AG20443 (cell line): Measurements from ENCODE around the gene SLC25A24.
"Not testable (repeated sequence)": the region's sequence is repeated elsewhere in the genome, so short reads cannot be mapped to it uniquely, and the experiment has no call there.

ENCODE experiments used
- DNase-seq: peaks from one replicate; pipeline ENCODE4 v3.0.0; 2012; ENCODE audit warnings: low spot score, mixed read lengths

The SLC25A24 gene

DNA sequence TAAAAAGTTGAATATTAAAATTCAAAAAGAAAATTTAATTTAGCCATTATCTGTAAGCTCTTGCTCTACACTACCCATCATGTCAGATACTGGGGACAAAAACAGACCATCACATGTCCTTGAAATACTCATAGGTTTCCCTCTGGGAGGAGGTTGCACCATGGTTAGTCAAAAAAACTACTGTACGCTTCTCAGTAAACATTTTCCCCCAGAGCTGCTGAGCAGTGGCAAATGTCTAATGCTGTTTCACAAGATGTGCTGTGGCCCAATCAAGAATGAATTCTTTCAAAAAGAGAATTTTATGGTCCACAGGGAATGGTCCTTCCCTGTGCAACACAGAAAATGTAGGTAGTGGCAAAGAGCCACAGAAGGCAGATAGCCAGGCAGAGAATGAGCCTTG lies 6.1 kb downstream of the SLC25A24 start:
- DNase-seq: no peak

- no peak for DNase-seq
Observed at GRCh38 chr1:108193333-108193732, 6.8 kb downstream of the SLC25A24 start.

DNA sequence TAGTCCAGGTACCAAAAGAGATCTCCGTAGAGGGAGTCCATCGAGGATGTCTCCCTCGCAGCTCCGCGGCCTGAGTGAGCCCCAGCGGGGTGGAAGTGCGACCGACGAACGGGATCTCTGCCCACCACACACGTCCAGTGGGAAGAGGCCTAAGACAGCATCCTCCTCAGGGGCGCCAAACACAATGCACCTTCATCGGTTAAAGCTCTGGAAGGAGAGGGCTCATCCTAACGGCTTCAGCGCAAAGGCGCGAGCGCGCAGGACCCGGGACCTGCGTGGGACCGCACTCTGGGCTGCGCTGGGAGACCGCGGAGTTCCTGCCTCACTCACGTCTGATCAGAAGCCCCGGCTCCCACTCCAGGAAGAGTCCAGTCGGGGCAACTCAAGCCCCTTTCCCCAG lies 7.6 kb downstream of the SLC25A24 start:
- no peak for DNase-seq

DNA sequence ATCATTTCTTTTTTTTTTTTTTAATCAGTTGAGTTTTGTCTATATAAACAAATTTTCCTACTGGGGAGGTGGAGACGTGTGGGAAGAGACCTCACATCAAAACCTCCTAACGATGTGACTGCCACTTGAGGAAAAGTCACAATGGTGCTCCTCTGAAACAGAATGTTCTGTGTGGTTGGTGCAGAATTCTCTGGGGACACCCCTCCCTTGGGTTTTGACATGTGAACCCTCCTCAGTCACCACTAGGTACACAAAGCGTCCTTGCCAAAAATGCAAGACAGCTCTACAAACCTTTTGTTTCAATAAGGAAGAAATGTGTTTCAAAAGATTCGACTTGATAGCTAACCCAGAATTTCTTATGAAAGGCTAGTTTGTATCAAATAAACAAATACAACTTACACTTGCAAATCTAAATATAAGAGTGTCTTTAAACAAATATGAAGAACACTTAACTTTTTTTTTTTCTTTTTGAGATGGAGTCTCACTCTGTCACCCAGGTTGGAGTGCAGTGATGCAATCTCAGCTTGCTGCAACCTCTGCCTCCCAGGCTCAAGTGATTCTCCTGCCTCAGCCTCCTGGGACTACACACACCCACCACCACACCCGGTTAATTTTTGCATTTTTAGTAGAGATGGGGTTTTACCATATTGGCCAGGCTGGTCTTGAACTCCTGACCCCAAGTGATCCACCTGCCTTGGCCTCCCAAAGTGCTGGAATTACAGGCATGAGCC lies 9.3 kb downstream of the SLC25A24 start:
- DNase-seq: no peak

- no peak for DNase-seq
Observed at GRCh38 chr1:108190001-108190634, 10.0 kb downstream of the SLC25A24 start.

- no peak for DNase-seq
Observed at GRCh38 chr1:108188801-108189200, 11.3 kb downstream of the SLC25A24 start.

DNA sequence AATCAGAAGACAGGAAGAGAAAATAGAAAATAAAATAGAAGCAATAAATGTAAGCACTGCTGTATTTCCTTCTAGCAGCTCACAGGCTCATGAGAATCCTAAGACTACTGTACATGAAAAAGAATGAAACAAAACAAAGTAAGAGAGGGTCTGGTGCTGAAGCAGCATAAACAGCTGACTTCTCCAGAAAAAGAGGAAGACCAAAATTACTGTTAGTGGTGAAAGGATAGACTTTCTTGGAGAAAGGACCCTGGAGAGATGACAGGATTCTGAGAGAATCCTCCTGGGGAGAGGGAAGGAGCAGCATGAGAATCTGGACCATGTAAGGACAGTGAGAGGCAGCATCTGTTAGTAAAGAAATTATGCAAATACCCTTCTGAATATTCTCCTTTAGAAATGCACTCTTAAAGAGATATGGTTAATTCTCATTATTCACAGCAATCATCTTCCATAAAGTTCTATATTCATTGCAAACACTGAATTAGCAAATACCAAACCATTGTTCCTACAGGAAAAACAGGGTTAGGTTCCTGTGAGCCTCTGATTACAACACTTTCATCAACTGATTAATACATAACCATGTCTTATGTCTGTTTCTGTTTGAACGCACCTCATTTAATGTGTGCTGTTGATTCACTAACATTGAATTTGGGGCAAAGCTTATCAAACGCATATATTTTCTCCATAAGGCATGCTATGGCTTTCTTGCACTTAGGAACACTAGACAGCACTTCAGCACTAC lies 17.0 kb downstream of the SLC25A24 start:
- no peak for DNase-seq

DNA sequence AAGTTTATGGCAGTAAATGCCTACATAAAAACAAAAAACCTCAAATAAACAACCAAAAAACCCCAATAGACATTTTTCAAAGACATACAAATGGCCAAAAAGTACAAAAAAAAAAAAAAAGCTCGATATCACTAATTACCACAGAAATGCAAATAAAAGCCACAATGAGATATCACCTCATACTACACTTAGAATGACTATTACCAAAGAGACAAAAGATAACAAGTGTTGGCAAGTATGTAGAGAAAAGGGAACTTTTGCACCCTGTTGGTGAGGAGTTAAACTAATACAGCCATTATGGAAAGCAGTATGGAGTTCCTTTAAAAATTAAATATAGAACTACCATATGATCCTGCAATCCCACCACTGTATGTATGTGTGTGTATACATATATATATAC lies 21.1 kb downstream of the SLC25A24 start:
- no peak for DNase-seq

DNA sequence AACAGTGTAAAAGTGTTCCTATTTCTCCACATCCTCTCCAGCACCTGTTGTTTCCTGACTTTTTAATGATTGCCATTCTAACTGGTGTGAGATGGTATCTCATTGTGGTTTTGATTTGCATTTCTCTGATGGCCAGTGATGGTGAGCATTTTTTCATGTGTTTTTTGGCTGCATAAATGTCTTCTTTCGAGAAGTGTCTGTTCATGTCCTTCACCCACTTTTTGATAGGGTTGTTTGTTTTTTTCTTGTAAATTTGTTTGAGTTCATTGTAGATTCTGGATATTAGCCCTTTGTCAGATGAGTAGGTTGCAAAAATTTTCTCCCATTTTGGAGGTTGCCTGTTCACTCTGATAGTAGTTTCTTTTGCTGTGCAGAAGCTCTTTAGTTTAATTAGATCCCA lies 37.7 kb downstream of the SLC25A24 start:
- not testable (repeated sequence) for DNase-seq

DNA sequence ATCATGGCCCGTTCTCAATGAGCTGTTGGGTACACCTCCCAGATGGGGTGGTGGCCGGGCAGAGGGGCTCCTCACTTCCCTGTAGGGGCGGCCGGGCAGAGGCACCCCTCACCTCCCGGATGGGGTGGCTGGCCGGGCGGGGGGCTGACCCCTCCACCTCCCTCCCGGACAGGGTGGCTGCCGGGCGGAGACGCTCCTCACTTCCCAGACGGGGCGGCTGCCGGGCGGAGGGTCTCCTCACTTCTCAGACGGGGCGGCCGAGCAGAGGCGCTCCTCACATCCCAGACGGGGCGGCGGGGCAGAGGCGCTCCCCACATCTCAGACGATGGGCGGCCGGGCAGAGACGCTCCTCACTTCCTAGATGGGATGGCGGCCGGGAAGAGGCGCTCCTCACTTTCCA lies 40.2 kb downstream of the SLC25A24 start:
- DNase-seq: not testable (repeated sequence)

DNA sequence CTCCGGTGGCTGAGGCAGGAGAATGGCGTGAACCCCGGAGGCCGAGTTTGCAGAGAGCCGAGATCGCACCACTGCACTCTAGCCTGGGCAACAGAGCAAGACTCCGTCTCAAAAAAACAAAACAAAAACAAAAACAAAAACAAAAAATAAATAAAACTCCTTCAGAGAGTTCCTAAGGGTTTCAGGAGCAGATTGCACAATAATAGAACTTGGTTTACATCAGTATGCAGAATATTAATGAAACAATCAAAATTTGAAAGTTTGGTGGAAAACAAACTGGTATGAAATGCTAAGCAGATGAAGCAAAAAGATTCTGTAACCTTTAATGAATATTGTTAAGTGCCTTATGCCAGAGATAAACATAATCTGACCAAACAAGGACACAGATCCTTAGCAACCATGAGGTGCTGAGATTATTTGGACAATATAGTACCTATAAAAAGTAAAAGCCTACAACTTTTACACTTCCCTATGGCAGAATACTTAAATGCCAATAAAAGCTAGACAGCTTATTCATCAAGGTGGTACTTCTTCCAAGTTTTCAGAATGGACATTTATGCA lies 41.2 kb downstream of the SLC25A24 start:
- no peak for DNase-seq

- no peak for DNase-seq
Observed at GRCh38 chr1:108154314-108154713, 45.8 kb downstream of the SLC25A24 start.

- no peak for DNase-seq
Observed at GRCh38 chr1:108152782-108153222, 47.3 kb downstream of the SLC25A24 start.

- DNase-seq: no peak
Observed at GRCh38 chr1:108151548-108151947, 48.6 kb downstream of the SLC25A24 start.

DNA sequence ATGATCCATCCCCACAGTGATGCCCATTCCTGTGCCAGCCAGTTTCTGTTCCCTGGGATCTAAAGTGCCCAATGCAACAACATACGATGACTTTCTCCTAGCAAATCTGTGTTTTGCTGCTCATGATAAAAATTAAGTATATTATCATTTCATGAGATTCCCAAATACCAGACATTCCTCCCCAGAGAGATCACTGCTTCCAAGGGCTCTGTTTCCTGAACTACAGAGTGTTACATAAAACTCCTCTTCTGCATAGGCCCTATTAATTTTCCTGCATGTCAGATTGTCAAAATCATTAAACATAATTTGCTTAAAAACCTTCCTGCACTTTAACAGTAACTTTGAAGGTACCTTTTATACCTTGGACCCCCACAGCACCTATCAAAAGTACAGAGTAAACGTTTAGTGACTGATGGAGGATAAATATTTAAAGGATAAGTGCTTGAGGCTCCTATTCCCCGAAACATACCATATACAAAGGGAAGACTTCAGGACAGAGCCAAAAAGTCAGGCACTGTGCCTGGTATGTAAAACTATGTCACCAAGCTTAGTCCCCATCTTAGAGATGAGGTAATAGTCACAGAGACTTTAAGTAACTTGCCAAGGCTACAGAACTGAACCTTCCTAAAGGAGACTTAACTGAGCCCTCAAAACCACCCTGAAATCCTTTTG lies 50.2 kb downstream of the SLC25A24 start:
- peak; percentile 34 for DNase-seq

GRCh38 chr1:108144569-108144968 lies 55.6 kb downstream of the SLC25A24 start:
- not testable (repeated sequence) for DNase-seq

DNA sequence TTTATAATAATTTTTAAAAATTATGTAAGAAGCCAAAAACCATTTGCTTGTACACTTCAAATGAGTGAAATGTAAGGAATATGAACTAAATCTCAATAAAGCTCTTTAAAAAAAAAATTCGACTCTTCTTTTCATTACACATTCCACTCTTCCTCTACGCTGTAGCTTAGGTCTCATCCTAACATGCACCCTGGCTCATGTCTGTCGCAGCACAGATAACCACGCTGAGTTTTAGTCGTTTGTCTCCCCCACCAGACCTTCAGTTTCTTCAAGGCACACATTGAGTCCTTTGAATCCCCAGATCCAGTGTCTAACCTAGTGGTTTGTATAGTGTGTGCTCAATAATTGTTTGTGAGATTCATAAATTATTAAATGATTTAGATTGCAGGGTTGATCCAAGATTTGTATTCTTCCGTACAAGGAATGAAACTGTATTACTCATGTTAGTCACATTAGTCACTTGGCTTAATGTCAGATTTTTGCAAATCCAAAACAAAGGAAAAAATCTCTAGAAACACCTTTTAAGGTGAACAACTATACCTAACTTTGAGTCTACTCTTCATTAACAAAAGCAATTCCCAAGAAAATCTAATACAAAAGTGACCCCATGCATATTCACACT lies 57.3 kb downstream of the SLC25A24 start:
- peak; percentile 23 for DNase-seq

DNA sequence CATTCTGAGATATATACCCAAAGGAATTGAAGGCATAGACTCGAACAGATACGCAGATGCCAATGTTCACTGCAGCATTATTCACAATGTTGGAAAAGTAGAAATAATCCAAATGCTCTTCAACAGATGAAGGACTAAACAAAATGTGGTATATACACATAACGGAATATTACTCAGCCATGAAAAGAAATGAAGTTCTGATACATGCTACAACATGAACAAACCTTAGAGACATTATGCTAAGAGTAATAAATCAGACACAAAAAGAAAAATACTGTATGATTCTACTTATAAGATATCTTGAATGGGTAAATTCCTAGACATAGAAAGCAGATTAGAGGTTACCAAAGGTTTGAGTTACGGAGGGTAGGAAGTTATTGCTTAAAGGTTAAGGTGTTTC lies 57.9 kb downstream of the SLC25A24 start:
- DNase-seq: no peak

- no peak for DNase-seq
Observed at GRCh38 chr1:108141621-108142020, 58.5 kb downstream of the SLC25A24 start.

GRCh38 chr1:108140936-108141335 lies 59.2 kb downstream of the SLC25A24 start:
- no peak for DNase-seq

GRCh38 chr1:108140177-108140576 lies 60.0 kb downstream of the SLC25A24 start:
- no peak for DNase-seq

GRCh38 chr1:108139555-108139954 lies 60.6 kb downstream of the SLC25A24 start:
- not testable (repeated sequence) for DNase-seq
